Placental epithelial cell (primary cell): ENCODE measurements around the gene PABPC4L. TPM values are rescaled to one million over a fixed set of nuclear protein-coding genes. Genes with fewer than 3 reads are reported as not detected.

ENCODE experiments used
- total RNA-seq: library from RNA; depleted of rRNA; stranded (reverse); fragments of >200 nt; gene quantifications from 2 replicates; pipeline ENCODE4 v1.2.3, GENCODE V29; 2012

PABPC4L gene
- total RNA-seq = 2.0 and 2.6 TPM in 2 replicates

DNA sequence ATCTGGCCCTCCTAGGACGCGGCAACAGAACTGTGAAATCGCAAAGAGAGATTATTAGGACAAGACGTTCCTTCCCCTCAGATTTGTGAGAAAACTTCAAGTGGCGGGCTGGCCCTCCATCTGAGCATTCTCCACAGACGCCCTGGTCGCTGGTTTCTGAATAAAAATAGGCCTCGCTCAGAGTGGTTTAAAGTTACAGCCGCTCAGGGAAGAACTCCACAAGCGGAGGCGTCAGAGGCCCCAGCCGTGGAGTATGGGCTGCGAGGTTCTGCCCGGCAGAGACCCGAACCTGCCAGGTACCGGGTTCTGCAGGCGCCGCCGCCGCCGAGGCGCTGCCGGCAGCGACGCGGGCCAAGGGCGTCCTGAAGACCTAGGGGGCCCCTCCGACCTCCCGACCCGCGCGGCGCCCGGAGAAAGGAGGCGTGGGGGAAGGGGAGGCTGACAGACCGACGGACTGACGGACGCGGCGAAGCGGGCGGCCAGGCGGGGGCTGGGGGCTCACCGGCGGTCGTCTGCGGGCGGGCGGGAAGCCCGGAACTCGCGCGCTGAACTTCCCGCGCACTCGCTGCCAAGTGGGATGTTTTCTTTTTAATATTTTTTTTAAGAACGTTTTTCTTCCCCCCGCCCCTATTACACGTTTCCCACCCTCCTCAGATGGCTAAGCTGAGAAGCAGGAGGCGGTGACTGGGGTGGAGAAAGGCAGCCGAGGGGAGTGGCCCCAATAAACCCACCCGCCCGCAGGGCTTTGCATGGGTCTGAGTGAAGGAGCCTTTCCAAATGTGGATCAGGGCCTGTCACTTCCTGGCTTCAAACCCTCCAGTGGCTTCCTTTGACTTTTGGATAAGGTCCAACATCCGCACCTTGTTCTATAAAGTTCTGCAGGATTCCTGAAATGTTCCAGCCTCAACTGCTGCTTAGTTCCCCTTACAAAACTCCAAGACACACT is at the start of gene PABPC4L:
Gene PABPC4L, minus strand, starts transcription at position 574 of the 946 bp plus-strand sequence. CDS start 770 bp downstream, outside the sequence.

